HG02884 (cell line): Measurements from ENCODE around the gene DPH3.

Experiments used
- ATAC-seq: cut with Tn5 transposase; IDR thresholded peaks from one replicate; pipeline ENCODE4 v1.9.1; 2021; ENCODE audit warnings: mild to moderate bottlenecking, moderate library complexity; ENCODE audit not compliant: unreplicated experiment

Gene DPH3

GRCh38 chr3:16236856-16237393 is 27.8 kb downstream of the DPH3 start:
- no peak for ATAC-seq

DNA sequence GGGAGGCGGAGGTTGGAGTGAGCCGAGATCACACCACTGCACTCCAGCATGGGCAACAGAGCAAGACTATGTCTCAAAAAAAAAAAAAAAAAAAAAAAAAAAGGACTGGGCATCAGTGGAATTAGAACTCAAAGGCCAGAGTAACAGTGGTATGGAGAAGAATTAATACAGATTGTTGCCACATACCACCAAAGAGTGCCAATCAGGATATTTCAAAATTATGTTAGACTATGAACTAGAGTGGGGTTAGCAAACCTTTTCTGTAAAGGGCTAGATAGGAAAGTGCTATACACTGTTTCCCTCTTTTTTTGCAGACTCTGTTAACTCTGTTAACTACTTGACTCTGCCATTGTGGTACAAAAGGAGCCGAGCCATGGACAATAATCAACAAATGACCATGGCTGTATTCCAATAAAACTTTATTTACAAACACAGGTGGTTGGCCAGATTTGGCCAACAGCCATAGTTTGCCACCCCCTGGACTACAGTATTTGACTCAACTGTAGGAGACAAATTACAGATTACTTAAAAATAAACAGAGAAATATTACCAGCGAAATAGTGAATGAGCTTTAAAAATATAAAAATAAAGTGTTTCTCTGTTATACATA is 28.6 kb downstream of the DPH3 start:
- ATAC-seq = no peak

GRCh38 chr3:16234281-16234680 is 30.5 kb downstream of the DPH3 start:
- ATAC-seq = no peak

DNA sequence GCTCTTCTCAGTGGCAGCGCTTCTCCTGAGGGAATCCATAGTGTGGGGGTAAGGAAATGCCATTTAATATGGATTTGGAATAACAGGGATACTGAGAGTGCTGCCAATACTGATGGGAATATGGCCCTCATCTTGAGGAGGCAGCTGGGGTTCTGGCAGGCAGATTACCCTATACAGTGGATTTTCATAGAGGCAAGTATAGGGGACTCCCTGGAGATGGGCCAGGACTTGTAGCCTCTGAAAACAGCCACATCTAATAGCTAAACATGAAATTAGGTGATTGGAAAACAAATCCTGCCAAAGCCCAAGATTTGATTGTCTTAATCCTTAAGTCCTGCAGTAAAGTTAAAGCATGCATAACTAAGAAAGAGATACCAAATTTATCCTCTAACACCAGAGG is 30.9 kb downstream of the DPH3 start:
- ATAC-seq = no peak

DNA sequence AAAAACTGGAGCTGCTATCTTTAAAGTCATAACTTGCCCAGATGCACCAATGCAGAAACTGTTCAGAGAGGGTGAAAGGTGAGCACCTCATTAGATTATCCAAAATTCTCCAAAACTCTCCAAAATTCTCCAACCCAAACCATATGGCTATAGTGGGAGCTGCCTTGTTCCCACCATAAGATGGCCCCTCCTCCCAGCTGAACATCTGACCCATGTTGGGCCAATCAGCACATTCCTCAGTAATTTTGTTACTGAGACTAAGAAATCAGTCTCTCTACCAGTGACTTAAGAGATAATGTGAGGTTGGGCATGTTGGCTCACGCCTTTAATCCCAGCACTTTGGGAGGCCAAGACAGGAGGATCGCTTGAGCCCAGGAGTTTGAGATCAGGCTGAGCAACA is 32.8 kb downstream of the DPH3 start:
- ATAC-seq = no peak

- ATAC-seq = no peak
These were observed 35.1 kb downstream of the DPH3 start for GRCh38 chr3:16229681-16230080.

- ATAC-seq = no peak
These were observed 37.2 kb downstream of the DPH3 start for GRCh38 chr3:16227566-16227965.

GRCh38 chr3:16224325-16224724 is 40.4 kb downstream of the DPH3 start:
- no peak for ATAC-seq

DNA sequence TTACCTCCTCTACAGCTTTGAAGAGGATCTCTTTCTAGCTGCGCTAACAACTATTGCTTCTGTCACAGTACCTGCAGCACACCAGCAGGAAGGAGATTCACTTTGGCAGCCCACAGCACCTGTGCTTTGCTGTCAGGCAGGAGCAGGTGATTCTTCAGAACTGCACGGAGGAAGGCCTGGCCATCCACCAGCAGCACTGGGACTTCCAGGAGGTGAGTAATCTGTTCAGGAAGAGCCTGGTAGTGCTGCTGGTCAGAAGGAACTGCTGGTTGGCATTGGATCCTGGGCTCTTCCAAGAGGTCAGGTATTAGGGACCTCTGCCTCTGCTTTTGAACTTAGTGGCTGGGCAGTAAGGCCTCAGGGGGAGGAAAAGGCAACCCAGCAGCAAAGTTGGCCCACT is 42.2 kb downstream of the DPH3 start:
- ATAC-seq = no peak

- no peak for ATAC-seq
These were observed 42.8 kb downstream of the DPH3 start for GRCh38 chr3:16221990-16222389.

DNA sequence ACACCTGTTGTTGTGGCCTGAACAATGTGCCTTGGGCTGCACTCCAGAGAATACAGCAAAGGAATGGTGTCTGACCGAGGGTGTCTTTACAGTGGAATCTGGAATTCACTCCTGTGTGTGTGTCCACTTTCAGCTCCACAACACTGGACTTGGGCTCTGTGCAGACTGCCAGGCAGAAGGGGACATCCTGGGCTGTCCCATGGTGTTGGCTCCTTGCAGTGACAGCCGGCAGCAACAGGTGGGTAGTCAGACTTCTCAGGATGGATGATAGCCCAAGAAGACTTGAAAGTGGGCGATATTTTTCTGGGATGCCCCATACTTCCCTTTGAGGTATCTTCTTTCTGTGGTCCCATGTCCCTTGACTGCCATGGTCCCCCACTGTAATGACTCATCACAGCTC is 45.0 kb downstream of the DPH3 start:
- no peak for ATAC-seq

DNA sequence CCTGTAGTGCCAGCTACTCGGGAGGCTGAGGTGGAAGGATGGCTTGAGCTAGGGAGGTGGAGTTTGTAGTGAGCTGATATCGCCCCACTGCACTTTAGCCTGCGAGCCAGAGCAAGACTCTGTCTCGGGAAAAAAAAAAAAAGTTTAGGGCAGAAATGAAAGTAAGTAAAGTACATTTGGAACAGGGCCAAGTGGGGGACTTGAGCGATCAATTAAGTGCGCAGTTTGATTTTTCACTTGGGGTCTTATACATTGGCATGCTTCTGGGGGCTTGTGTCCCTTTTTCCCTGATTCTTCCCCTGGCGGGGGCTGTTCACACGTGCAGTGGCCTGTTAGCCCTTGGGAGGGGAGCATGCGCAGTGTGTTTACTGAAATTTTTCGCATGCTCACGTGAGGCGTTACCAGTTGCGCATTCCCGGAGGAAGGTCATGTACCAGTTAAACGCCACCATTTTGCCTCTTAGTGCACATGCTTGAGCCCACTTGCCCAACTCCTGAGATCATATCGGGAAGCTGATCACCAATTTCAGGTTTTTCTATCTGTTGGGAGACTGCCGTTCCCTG is 48.3 kb downstream of the DPH3 start:
- no peak for ATAC-seq

DNA sequence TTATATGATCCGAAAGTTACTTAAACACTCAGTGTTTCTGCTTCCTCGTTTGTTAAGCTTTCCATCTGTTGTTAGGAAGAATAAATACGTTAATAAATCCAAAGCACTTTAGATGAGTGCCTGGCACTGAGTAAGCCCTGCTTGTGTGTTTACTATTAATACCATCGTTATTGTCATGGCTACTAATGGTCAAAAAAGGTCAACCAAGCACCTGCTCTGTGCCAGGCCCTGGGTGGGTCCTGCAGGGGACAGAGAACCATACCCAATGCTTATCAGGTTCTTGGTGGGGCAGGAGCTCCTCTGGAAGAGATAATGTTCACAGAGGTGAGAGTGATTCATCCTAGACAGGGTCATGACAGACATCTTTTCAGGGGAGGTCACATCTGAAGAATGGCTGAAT is 50.4 kb downstream of the DPH3 start:
- no peak for ATAC-seq

- ATAC-seq = no peak
These were observed 53.4 kb downstream of the DPH3 start for GRCh38 chr3:16211176-16211904.
